ENCODE measurements around the gene GOLPH3.

DNA sequence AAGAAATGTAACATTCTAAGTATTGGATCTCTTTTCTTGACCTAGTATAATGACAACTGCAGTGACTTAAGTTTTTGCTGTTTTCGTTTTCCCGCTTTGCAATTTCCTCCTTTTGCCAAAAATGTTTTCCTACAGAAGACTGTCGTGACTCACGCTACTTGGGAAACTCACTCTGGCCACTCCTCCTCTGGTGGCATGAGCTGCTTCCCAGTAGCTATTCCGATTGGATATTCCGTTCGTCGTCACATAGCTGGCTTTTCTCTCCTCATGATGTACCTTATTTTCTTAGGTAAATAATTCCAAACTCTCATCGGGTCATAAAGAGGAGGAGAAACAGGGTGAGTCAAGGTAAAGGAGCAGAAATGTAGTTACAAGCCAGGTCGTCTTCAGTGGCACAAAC lies 64.9 kb downstream of the GOLPH3 start:
- TF ChIP-seq, protein P1, sequence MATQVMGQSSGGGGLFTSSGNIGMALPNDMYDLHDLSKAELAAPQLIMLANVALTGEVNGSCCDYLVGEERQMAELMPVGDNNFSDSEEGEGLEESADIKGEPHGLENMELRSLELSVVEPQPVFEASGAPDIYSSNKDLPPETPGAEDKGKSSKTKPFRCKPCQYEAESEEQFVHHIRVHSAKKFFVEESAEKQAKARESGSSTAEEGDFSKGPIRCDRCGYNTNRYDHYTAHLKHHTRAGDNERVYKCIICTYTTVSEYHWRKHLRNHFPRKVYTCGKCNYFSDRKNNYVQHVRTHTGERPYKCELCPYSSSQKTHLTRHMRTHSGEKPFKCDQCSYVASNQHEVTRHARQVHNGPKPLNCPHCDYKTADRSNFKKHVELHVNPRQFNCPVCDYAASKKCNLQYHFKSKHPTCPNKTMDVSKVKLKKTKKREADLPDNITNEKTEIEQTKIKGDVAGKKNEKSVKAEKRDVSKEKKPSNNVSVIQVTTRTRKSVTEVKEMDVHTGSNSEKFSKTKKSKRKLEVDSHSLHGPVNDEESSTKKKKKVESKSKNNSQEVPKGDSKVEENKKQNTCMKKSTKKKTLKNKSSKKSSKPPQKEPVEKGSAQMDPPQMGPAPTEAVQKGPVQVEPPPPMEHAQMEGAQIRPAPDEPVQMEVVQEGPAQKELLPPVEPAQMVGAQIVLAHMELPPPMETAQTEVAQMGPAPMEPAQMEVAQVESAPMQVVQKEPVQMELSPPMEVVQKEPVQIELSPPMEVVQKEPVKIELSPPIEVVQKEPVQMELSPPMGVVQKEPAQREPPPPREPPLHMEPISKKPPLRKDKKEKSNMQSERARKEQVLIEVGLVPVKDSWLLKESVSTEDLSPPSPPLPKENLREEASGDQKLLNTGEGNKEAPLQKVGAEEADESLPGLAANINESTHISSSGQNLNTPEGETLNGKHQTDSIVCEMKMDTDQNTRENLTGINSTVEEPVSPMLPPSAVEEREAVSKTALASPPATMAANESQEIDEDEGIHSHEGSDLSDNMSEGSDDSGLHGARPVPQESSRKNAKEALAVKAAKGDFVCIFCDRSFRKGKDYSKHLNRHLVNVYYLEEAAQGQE (IDR thresholded peaks at IDR 0.05; ENCODE audit: low read depth): no peak
- TF ChIP-seq TEAD4 (IDR thresholded peaks at IDR 0.05) (no peak), EP300 (IDR thresholded peaks at IDR 0.05; ENCODE audit: borderline replicate concordance) (no peak), YY1 (IDR thresholded peaks at IDR 0.05; ENCODE audit: low read depth) (no peak), ZBTB7A (IDR thresholded peaks at IDR 0.05; ENCODE audit: low read depth) (no peak), TAF1 (IDR thresholded peaks at IDR 0.05; ENCODE audit: low read depth) (no peak), TCF12 (IDR thresholded peaks at IDR 0.05; ENCODE audit: low read depth) (no peak), CEBPB (IDR thresholded peaks at IDR 0.05) (no peak), EGR1 (IDR thresholded peaks at IDR 0.05) (no peak), RAD21 (IDR thresholded peaks at IDR 0.05; ENCODE audit: low read depth) (no peak)
- TF ChIP-seq, protein P2, sequence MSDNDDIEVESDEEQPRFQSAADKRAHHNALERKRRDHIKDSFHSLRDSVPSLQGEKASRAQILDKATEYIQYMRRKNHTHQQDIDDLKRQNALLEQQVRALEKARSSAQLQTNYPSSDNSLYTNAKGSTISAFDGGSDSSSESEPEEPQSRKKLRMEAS (IDR thresholded peaks at IDR 0.05): no peak

All from Ishikawa (cell line).